Measurements from ENCODE around the gene ZBTB40. TPM values are rescaled to one million over a fixed set of nuclear protein-coding genes. Genes with fewer than 3 reads are reported as not detected.

Gene ZBTB40
- total and polyA plus RNA-seq, 10 of the 15 experiments (the other 5 are each of a cell fraction or from before 2014, with no cell fraction given) = 1.9 to 14.4 (median 9.0) TPM

- no peak for FAIRE-seq
- no peak for DNase-seq (ENCODE audit: low read depth, low spot score)
- Histone ChIP-seq H3K4me1 (ENCODE audit: control insufficient read depth, insufficient read depth, low read length) (no peaks in the 10 kb centered on the region), H3K36me3 (ENCODE audit: control insufficient read depth in 2 of 2, insufficient read depth in 2 of 2, low read length in 1 of 2) (no peaks in the 10 kb centered on the region), H3K27ac (ENCODE audit: control insufficient read depth, insufficient read depth) (no peak overlapping the region), H2AFZ (ENCODE audit: control insufficient read depth, low read depth, low read length) (no peak overlapping the region), H3K79me2 (ENCODE audit: control insufficient read depth, insufficient read depth, low read length) (no peaks in the 10 kb centered on the region), H3K27me3 (replicated peaks in 1 of 2; ENCODE audit: control insufficient read depth in 2 of 2, insufficient read depth in 2 of 2, low read length in 1 of 2) (peaks cover 4 to 16% of the 10 kb centered on the region in 2 experiments; a peak in 2 of 4 replicates), H3K4me3 (no peak overlapping the region), H3K9ac (ENCODE audit: control insufficient read depth, insufficient read depth, low read length) (no peak overlapping the region), H3K4me2 (ENCODE audit: control insufficient read depth, insufficient read depth) (no peak overlapping the region), H4K20me1 (ENCODE audit: control insufficient read depth, insufficient read depth) (no peaks in the 10 kb centered on the region), H3K9me3 (replicated peaks; ENCODE audit: control insufficient read depth, insufficient read depth, low read length) (no peaks in the 10 kb centered on the region)
- ChIA-PET RAD21 (ENCODE audit: unreplicated experiment) (no interaction called here), POLR2A (no interaction called here), SMC1A (ENCODE audit: uncharacterized antibody, unreplicated experiment) (no interaction called here), CTCF (no interaction called here)
- WGBS (ENCODE audit: insufficient coverage, insufficient replicate concordance, low lambda C conversion rate, missing lambda C conversion rate) = 33% methylated on average over 14 of the region's 14 CpGs
- in situ Hi-C loops (cut with MboI) (no loop called here), intact Hi-C loops (cut with micrococcal nuclease; ENCODE audit: unreplicated experiment) (no loop called here)
- no TSS peak for BruUV-seq (replicated peaks)
- ATAC-seq = no peak
- TF ChIP-seq NFYA (IDR thresholded peaks at IDR 0.05; ENCODE audit: borderline replicate concordance, low read depth, low read length) (no peak), POLR2AphosphoS5 (IDR thresholded peaks at IDR 0.05; ENCODE audit: low read length) (no peak), NFYB (IDR thresholded peaks at IDR 0.05; ENCODE audit: insufficient read depth, low read depth, low read length) (no peak), ZNF217 (IDR thresholded peaks at IDR 0.05) (no peak), SIN3A (IDR thresholded peaks at IDR 0.05; ENCODE audit: low read depth, low read length) (no peak), CBX3 (IDR thresholded peaks at IDR 0.05; ENCODE audit: borderline replicate concordance, low read depth) (no peak), CUX1 (IDR thresholded peaks at IDR 0.05; ENCODE audit: insufficient replicate concordance, low read depth, low read length) (no peak), RB1 (IDR thresholded peaks at IDR 0.05; ENCODE audit: borderline replicate concordance) (no peak)
- TF ChIP-seq, protein P1, sequence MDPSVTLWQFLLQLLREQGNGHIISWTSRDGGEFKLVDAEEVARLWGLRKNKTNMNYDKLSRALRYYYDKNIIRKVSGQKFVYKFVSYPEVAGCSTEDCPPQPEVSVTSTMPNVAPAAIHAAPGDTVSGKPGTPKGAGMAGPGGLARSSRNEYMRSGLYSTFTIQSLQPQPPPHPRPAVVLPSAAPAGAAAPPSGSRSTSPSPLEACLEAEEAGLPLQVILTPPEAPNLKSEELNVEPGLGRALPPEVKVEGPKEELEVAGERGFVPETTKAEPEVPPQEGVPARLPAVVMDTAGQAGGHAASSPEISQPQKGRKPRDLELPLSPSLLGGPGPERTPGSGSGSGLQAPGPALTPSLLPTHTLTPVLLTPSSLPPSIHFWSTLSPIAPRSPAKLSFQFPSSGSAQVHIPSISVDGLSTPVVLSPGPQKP (IDR thresholded peaks at IDR 0.05; ENCODE audit: low read depth, low read length) = no peak
- TF ChIP-seq, protein P2, sequence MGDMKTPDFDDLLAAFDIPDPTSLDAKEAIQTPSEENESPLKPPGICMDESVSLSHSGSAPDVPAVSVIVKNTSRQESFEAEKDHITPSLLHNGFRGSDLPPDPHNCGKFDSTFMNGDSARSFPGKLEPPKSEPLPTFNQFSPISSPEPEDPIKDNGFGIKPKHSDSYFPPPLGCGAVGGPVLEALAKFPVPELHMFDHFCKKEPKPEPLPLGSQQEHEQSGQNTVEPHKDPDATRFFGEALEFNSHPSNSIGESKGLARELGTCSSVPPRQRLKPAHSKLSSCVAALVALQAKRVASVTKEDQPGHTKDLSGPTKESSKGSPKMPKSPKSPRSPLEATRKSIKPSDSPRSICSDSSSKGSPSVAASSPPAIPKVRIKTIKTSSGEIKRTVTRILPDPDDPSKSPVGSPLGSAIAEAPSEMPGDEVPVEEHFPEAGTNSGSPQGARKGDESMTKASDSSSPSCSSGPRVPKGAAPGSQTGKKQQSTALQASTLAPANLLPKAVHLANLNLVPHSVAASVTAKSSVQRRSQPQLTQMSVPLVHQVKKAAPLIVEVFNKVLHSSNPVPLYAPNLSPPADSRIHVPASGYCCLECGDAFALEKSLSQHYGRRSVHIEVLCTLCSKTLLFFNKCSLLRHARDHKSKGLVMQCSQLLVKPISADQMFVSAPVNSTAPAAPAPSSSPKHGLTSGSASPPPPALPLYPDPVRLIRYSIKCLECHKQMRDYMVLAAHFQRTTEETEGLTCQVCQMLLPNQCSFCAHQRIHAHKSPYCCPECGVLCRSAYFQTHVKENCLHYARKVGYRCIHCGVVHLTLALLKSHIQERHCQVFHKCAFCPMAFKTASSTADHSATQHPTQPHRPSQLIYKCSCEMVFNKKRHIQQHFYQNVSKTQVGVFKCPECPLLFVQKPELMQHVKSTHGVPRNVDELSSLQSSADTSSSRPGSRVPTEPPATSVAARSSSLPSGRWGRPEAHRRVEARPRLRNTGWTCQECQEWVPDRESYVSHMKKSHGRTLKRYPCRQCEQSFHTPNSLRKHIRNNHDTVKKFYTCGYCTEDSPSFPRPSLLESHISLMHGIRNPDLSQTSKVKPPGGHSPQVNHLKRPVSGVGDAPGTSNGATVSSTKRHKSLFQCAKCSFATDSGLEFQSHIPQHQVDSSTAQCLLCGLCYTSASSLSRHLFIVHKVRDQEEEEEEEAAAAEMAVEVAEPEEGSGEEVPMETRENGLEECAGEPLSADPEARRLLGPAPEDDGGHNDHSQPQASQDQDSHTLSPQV (IDR thresholded peaks at IDR 0.05) = no peak
- TF ChIP-seq, protein P3, sequence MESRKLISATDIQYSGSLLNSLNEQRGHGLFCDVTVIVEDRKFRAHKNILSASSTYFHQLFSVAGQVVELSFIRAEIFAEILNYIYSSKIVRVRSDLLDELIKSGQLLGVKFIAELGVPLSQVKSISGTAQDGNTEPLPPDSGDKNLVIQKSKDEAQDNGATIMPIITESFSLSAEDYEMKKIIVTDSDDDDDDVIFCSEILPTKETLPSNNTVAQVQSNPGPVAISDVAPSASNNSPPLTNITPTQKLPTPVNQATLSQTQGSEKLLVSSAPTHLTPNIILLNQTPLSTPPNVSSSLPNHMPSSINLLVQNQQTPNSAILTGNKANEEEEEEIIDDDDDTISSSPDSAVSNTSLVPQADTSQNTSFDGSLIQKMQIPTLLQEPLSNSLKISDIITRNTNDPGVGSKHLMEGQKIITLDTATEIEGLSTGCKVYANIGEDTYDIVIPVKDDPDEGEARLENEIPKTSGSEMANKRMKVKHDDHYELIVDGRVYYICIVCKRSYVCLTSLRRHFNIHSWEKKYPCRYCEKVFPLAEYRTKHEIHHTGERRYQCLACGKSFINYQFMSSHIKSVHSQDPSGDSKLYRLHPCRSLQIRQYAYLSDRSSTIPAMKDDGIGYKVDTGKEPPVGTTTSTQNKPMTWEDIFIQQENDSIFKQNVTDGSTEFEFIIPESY (IDR thresholded peaks at IDR 0.05) = no peak
Measured at GRCh38 chr1:22566161-22566560, 114.5 kb downstream of the ZBTB40 start.

Data from GM12878 (cell line).